ENCODE results near the gene ABCG5.

DNA sequence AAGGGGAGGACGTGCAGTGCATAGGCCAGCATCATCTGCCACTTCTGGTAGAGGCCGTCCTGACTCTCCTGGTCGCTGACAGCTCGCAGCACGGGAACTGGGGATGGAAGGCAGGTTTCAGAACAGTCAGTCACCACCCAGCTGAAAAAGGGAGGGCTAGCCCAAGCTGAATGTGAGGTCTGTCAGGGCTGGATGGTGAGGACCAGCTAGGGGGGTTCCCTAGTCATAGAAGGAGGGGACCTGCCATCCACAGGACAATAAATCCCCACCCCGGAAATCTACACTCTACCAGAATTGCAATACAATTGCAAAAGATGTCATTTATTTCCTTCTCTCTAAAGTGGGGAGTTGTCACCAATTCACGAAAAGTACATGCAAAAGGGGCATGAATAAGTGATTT, 15.8 kb downstream of the ABCG5 start:
- TF ChIP-seq, protein P1, sequence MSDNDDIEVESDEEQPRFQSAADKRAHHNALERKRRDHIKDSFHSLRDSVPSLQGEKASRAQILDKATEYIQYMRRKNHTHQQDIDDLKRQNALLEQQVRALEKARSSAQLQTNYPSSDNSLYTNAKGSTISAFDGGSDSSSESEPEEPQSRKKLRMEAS (IDR thresholded peaks at IDR 0.05; ENCODE audit: low read depth, low read length), result no peak
- no peak for TF ChIP-seq POLR2A (IDR thresholded peaks at IDR 0.05; ENCODE audit: extremely low read depth, insufficient read length)
- TF ChIP-seq, protein P2, sequence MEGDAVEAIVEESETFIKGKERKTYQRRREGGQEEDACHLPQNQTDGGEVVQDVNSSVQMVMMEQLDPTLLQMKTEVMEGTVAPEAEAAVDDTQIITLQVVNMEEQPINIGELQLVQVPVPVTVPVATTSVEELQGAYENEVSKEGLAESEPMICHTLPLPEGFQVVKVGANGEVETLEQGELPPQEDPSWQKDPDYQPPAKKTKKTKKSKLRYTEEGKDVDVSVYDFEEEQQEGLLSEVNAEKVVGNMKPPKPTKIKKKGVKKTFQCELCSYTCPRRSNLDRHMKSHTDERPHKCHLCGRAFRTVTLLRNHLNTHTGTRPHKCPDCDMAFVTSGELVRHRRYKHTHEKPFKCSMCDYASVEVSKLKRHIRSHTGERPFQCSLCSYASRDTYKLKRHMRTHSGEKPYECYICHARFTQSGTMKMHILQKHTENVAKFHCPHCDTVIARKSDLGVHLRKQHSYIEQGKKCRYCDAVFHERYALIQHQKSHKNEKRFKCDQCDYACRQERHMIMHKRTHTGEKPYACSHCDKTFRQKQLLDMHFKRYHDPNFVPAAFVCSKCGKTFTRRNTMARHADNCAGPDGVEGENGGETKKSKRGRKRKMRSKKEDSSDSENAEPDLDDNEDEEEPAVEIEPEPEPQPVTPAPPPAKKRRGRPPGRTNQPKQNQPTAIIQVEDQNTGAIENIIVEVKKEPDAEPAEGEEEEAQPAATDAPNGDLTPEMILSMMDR (IDR thresholded peaks at IDR 0.05; ENCODE audit: low read depth, low read length), result no peak

Data from NB4 (cell line).